ENCODE measurements around the gene PLEKHG1.

Gene PLEKHG1

DNA sequence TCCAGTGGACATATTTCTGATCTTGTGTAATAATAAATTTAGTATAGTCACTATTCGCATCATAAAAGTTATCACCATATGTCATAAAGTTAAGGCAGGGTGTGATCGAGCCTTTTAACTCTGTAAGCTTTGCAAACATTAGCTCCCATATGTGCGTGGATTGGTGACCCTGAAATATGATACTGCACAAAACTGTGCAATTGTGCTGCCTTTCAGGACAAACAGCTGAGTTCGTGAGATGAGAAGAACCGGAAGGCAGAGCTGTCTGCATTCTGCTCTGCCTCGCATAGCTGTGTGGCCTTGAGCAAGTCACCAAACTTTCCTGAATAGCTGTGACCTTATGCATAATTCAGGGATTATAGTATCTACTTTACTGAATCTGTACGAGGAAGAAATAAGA lies 3.2 kb upstream of the PLEKHG1 start:
- DNase-seq (ENCODE audit: low spot score in 2 of 2) = no peak

DNA sequence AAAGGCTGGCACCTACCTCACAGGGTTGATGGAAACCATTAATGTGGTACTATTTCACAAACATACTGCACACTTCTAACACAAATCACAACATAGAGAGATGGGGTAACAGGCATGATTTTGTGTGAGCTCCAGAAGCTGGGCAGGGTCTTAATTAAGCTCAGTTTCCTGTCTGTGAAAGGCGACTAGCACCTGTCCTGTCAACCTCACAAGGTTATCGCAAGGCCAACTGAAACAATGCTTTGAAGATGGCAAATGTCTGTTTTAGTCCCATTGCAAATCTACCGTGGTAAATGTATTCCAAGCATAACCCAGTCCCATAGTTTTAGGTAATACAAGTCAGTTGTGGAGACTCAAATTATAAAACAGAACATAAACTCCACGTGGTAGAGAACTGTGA lies 1.3 kb upstream of the PLEKHG1 start:
- Mint-ChIP-seq H3K9me3 (no peaks in the 10 kb centered on the region), H3K27ac (ENCODE audit: low read depth) (peak overlapping the region; percentile 82), H3K36me3 (ENCODE audit: insufficient read depth) (peaks cover 6% of the 10 kb centered on the region), H3K4me1 (peaks cover 18% of the 10 kb centered on the region), H3K27me3 (no peaks in the 10 kb centered on the region), H3K4me3 (peak overlapping the region; percentile 82)
- no peak for ATAC-seq (replicated peaks; ENCODE audit: extremely low read depth, poor library complexity, severe bottlenecking)
- DNase-seq (ENCODE audit: low spot score in 2 of 2) = no peak

More for the DNA sequence above, 3.2 kb upstream of the PLEKHG1 start:
- no peak for ATAC-seq (replicated peaks; ENCODE audit: extremely low read depth, poor library complexity, severe bottlenecking)
- peaks cover 18% of the 10 kb centered on the region for H3K4me1 Mint-ChIP-seq
- peaks cover 14% of the 10 kb centered on the region for H3K27me3 Mint-ChIP-seq
- no peaks in the 10 kb centered on the region for H3K9me3 Mint-ChIP-seq
- H3K36me3 Mint-ChIP-seq (ENCODE audit: insufficient read depth) = peaks cover 6% of the 10 kb centered on the region
- no peak overlapping the region for H3K27ac Mint-ChIP-seq (ENCODE audit: low read depth)
- H3K4me3 Mint-ChIP-seq = no peak overlapping the region

DNA sequence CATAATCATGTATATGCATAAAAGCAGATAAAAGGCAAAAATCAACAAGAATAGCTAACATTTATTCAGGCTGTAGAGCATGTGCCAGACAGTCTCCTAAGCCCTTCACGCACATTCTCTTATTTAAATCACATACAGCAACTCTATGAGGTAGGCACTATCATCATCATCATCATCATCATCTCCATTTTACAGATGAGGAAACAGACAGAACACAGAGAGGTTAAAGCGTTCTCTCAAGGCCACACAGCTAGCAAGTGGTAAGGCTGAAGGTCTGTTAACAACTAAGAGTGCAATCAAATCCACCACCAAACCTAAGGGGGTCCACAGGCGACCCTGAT lies 857 bp upstream of the PLEKHG1 start:
- peak overlapping the region; percentile 82 for H3K27ac Mint-ChIP-seq (ENCODE audit: low read depth)
- peaks cover 6% of the 10 kb centered on the region for H3K36me3 Mint-ChIP-seq (ENCODE audit: insufficient read depth)
- DNase-seq (ENCODE audit: low spot score in 2 of 2) (no peak), ATAC-seq (replicated peaks; ENCODE audit: extremely low read depth, poor library complexity, severe bottlenecking) (no peak)
- peaks cover 18% of the 10 kb centered on the region for H3K4me1 Mint-ChIP-seq
- H3K27me3 Mint-ChIP-seq = no peaks in the 10 kb centered on the region
- H3K9me3 Mint-ChIP-seq = no peaks in the 10 kb centered on the region
- peak overlapping the region; percentile 82 for H3K4me3 Mint-ChIP-seq

DNA sequence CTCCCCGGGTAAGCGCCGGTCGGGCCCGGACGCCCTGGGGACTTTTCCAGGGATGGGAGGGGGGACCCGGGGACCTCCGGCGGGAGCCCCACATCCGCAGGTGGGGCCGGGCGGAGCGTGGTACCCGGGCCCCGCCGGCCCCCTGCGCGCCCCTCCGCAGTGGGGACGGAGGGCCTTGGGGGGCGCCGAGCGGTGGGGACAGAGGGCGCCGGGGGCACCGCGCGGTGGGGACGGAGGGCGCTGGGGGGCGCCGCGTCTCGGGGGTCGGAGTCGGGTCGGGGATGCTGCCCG lies 270 bp downstream of the PLEKHG1 start:
- peaks cover 18% of the 10 kb centered on the region for H3K4me1 Mint-ChIP-seq
- no peaks in the 10 kb centered on the region for H3K9me3 Mint-ChIP-seq
- ATAC-seq (replicated peaks; ENCODE audit: extremely low read depth, poor library complexity, severe bottlenecking) (no peak), DNase-seq (ENCODE audit: low spot score in 2 of 2) (no peak)
- H3K27me3 Mint-ChIP-seq = no peaks in the 10 kb centered on the region
- H3K27ac Mint-ChIP-seq (ENCODE audit: low read depth) = peak overlapping the region; percentile 82
- H3K36me3 Mint-ChIP-seq (ENCODE audit: insufficient read depth) = peaks cover 6% of the 10 kb centered on the region
- peak overlapping the region; percentile 88 for H3K4me3 Mint-ChIP-seq

DNA sequence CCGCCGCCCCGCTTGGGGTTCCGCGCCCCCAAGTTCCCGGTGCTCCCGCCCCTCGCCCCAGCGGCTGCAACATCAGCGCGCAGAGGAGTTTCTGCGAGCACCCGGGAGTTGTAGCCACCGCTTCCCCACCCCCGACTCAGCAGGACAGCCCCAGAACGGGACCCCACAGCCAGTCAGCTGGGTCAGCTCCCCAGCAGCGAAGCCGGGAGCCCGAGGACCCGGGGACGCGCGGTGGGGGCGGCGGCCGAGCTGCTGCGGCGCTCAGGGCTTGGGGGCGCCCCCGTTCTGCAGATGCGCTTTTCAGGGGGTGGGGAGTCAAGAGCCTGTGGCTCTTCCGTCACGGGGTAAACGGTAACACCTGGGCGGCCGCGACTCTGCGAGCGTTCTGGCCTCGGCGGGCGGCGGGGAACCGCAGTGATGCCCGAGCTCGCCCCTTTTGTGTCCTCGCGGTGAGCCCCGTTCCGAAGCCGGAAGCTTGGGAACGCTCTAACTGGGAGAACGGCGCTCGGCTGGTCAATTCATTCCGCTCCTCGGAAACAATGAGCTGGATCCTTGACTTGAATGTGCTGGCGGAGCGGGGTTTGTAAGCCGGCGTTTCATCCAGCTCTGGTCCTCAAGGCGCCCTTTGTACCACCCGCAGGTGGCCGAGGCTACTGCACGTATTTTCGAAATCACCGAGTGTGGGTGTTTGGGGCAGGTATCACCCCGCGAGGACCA lies 774 bp downstream of the PLEKHG1 start:
- peaks cover 18% of the 10 kb centered on the region for H3K4me1 Mint-ChIP-seq
- DNase-seq (ENCODE audit: low spot score in 2 of 2) (peak; percentile 44 to 60), ATAC-seq (replicated peaks; ENCODE audit: extremely low read depth, poor library complexity, severe bottlenecking) (peak; percentile 70)
- H3K9me3 Mint-ChIP-seq = no peaks in the 10 kb centered on the region
- H3K4me3 Mint-ChIP-seq = peak overlapping the region; percentile 88
- H3K36me3 Mint-ChIP-seq (ENCODE audit: insufficient read depth) = peaks cover 6% of the 10 kb centered on the region
- H3K27ac Mint-ChIP-seq (ENCODE audit: low read depth) = peak overlapping the region; percentile 88
- no peaks in the 10 kb centered on the region for H3K27me3 Mint-ChIP-seq

DNA sequence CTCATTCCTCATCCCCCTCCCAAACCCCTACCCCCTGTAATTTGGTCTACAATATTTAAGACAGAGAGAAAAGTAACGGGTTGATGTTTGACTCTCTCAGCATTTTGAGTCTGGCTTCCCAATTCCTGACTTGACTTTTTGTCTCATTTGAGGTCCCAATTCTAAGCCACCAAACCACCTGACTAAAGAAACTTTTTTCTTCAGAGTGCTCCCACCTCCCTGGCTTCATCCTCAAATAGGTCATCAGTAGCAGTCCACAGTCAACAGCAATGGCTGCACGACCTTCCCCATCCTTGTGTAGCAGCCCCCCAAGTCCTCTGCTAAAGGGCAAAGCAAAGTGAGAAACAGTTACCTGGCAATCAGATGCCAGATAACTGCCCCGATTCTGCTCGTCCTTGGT lies 1.8 kb downstream of the PLEKHG1 start:
- Mint-ChIP-seq H3K36me3 (ENCODE audit: insufficient read depth) (peaks cover 6% of the 10 kb centered on the region), H3K9me3 (no peaks in the 10 kb centered on the region), H3K4me3 (peak overlapping the region; percentile 88), H3K4me1 (peaks cover 18% of the 10 kb centered on the region), H3K27me3 (no peaks in the 10 kb centered on the region), H3K27ac (ENCODE audit: low read depth) (no peak overlapping the region)
- DNase-seq (ENCODE audit: low spot score in 2 of 2) (no peak), ATAC-seq (replicated peaks; ENCODE audit: extremely low read depth, poor library complexity, severe bottlenecking) (no peak)

DNA sequence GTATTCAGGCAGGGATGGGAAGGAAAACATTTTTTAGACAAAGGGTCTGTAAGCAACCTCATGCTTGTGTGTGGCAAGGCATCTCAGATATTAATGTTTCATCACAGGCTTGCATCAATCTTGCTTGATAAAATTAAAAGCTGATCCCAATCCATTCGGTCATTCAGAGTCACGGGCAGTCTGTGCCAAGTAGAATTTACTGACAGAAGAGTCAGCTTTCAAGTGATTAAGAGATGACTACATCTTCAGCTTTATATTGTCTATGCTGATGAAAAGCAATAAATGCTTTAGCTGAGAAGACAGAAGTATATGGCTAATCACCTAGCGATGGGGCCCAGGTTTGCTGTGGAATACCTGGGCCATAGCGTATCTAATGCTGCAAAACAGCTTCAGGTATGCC lies 3.5 kb downstream of the PLEKHG1 start:
- H3K4me3 Mint-ChIP-seq = no peak overlapping the region
- no peak overlapping the region for H3K27ac Mint-ChIP-seq (ENCODE audit: low read depth)
- H3K36me3 Mint-ChIP-seq (ENCODE audit: insufficient read depth) = peaks cover 6% of the 10 kb centered on the region
- H3K27me3 Mint-ChIP-seq = no peaks in the 10 kb centered on the region
- DNase-seq (ENCODE audit: low spot score in 2 of 2) = no peak
- peaks cover 18% of the 10 kb centered on the region for H3K4me1 Mint-ChIP-seq
- no peak for ATAC-seq (replicated peaks; ENCODE audit: extremely low read depth, poor library complexity, severe bottlenecking)
- no peaks in the 10 kb centered on the region for H3K9me3 Mint-ChIP-seq

DNA sequence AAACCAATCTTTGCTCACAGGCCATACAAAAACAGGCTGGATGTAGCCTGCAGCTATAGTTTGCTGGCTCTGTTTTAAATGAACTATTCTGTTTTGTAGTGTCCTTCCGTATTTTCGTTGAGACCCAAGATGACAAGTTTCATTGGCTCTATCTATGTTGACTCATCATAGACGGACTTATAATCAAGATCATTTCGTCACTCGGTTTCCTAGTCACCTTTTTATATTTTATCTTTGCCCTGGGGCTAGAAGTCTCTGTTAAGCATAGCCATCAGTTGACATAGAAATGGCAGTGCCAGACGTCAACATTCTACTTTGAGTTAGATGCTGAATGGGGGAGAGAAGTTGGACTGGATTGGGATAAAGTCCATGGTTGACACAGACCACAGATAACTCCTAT lies 4.8 kb downstream of the PLEKHG1 start:
- H3K27me3 Mint-ChIP-seq = no peaks in the 10 kb centered on the region
- H3K4me3 Mint-ChIP-seq = no peak overlapping the region
- peaks cover 8% of the 10 kb centered on the region for H3K4me1 Mint-ChIP-seq
- H3K27ac Mint-ChIP-seq (ENCODE audit: low read depth) = no peak overlapping the region
- ATAC-seq (replicated peaks; ENCODE audit: extremely low read depth, poor library complexity, severe bottlenecking) (no peak), DNase-seq (ENCODE audit: low spot score in 2 of 2) (no peak)
- peaks cover 3% of the 10 kb centered on the region for H3K36me3 Mint-ChIP-seq (ENCODE audit: insufficient read depth)
- H3K9me3 Mint-ChIP-seq = no peaks in the 10 kb centered on the region

DNA sequence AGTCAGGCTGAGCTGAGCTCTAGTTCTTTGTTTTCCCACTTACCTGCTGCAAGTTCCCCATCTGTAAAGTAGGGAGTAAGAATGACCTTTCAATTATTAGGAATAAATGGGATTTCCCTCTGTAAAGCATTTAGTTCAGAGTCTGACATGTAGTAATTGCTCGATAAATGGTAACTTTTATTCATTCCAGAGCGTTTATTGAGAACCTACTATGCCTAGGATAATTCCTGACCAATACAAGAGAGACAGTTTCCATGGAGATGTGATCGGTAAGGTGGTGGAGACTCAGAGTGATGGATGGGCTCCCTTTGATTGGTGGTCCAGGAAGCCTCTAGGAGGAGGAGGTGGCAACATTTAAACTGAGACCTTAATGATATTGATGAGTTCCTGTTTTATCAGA lies 5.6 kb downstream of the PLEKHG1 start:
- no peaks in the 10 kb centered on the region for H3K9me3 Mint-ChIP-seq
- no peak overlapping the region for H3K4me3 Mint-ChIP-seq
- no peak overlapping the region for H3K27ac Mint-ChIP-seq (ENCODE audit: low read depth)
- H3K27me3 Mint-ChIP-seq = no peaks in the 10 kb centered on the region
- DNase-seq (ENCODE audit: low spot score in 2 of 2) (no peak), ATAC-seq (replicated peaks; ENCODE audit: extremely low read depth, poor library complexity, severe bottlenecking) (no peak)
- peaks cover 6% of the 10 kb centered on the region for H3K4me1 Mint-ChIP-seq
- H3K36me3 Mint-ChIP-seq (ENCODE audit: insufficient read depth) = peaks cover 3% of the 10 kb centered on the region

DNA sequence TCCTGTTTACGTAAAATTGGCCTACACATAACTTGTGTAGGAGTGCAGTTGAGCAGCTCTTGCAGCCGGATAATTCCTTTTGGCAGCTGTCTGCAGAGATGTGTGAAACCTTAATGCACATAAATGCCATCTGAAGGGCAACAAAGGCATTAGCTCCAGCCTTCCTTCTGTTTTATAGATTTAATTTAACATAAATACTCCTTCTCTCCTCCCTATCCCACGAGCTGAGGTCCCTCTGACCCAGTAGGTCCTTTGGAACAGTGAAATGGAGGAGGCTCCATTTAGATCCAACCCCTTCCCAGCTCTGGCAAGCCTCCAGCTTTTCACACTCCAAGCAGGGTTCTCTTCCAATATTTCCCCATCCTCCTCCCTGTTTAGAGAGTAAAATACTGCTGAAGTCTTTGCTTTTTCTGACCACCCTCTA lies 6.5 kb downstream of the PLEKHG1 start:
- DNase-seq (ENCODE audit: low spot score in 2 of 2) (no peak), ATAC-seq (replicated peaks; ENCODE audit: extremely low read depth, poor library complexity, severe bottlenecking) (no peak)
- no peaks in the 10 kb centered on the region for H3K27me3 Mint-ChIP-seq
- no peak overlapping the region for H3K4me3 Mint-ChIP-seq
- H3K4me1 Mint-ChIP-seq = no peaks in the 10 kb centered on the region
- no peaks in the 10 kb centered on the region for H3K36me3 Mint-ChIP-seq (ENCODE audit: insufficient read depth)
- H3K9me3 Mint-ChIP-seq = no peaks in the 10 kb centered on the region
- no peak overlapping the region for H3K27ac Mint-ChIP-seq (ENCODE audit: low read depth)

DNA sequence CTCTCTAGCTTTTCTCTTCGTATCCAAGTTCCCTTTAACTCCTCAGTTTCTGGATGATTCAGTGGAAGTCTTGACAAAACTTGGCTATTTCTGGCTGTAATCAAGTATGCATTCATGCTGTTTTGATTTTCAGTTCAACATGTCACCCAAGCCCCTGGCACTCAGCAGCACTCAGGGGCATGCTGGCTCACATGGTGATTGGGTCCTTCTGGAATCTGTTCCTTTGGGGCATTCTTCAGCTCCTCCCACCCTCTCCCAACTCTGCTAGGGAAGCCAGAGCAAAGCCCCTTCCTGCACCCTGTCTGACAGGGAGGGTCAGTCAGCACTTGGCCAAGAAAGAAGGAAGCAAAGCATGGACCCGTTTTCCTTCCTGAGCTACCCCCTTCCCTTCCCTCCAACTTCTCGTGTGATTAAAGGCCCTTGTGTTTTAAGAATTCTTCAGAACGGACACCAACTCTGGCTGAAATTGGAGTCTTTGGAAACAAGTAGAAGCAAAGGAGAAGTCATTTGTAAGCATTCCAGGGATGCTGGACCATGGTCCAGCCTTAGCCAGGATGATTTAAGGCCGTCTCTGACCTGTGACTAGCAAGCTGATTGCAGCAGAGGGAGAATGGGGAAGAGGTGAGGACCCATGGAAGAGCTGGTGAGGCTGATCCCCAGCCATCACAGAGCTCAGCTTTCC lies 7.1 kb downstream of the PLEKHG1 start:
- H3K27me3 Mint-ChIP-seq = no peaks in the 10 kb centered on the region
- H3K4me3 Mint-ChIP-seq = no peak overlapping the region
- H3K36me3 Mint-ChIP-seq (ENCODE audit: insufficient read depth) = no peaks in the 10 kb centered on the region
- no peak overlapping the region for H3K27ac Mint-ChIP-seq (ENCODE audit: low read depth)
- no peak for DNase-seq (ENCODE audit: low spot score in 2 of 2)
- no peak for ATAC-seq (replicated peaks; ENCODE audit: extremely low read depth, poor library complexity, severe bottlenecking)
- no peaks in the 10 kb centered on the region for H3K9me3 Mint-ChIP-seq
- H3K4me1 Mint-ChIP-seq = no peaks in the 10 kb centered on the region

DNA sequence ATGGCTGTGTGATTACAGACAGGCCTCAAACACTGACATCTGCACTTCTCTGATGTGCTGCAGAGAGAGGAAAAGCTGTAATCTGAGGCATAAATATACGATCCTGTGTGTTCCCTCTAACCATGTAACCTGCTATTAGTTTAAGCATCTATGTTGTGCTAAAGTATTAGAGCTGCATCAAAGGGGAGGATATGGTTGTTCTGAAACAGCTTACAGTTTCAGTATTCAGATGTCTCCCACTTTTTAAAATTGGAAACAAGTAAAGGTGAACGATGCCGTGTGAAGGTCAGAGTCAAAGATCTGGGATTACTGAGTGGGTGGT lies 7.6 kb downstream of the PLEKHG1 start:
- H3K27ac Mint-ChIP-seq (ENCODE audit: low read depth) = no peak overlapping the region

DNA sequence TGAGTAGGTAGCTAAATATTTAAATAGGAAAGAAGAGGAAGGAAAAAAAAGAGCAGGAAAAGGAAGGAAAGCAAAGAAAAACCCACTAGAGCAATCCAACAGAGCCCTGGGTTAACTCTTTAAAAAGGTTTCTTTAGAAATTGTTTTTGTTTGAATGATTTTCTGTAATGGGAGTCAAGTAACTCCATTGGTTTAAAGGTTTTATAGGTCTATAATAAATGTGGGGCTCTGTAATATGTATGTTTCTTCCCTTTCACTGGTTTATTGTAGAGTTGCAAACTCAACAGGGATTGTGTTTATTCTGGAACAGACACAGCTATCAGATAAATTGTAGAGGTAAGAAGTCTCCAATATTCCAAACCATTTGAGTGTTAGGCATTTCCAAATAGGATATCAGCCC lies 10.9 kb downstream of the PLEKHG1 start:
- no peaks in the 10 kb centered on the region for H3K27me3 Mint-ChIP-seq
- H3K36me3 Mint-ChIP-seq (ENCODE audit: insufficient read depth) = no peaks in the 10 kb centered on the region
- DNase-seq (ENCODE audit: low spot score in 2 of 2) (no peak), ATAC-seq (replicated peaks; ENCODE audit: extremely low read depth, poor library complexity, severe bottlenecking) (no peak)
- no peaks in the 10 kb centered on the region for H3K9me3 Mint-ChIP-seq
- H3K27ac Mint-ChIP-seq (ENCODE audit: low read depth) = no peak overlapping the region
- no peak overlapping the region for H3K4me3 Mint-ChIP-seq
- H3K4me1 Mint-ChIP-seq = no peaks in the 10 kb centered on the region

More for the DNA sequence above, 7.6 kb downstream of the PLEKHG1 start:
- Mint-ChIP-seq H3K27me3 (no peaks in the 10 kb centered on the region), H3K4me3 (no peak overlapping the region), H3K36me3 (ENCODE audit: insufficient read depth) (no peaks in the 10 kb centered on the region), H3K9me3 (no peaks in the 10 kb centered on the region), H3K4me1 (no peaks in the 10 kb centered on the region)
- ATAC-seq (replicated peaks; ENCODE audit: extremely low read depth, poor library complexity, severe bottlenecking) (no peak), DNase-seq (ENCODE audit: low spot score in 2 of 2) (no peak)
